Activated CD8-positive, alpha-beta memory T cell treated with anti-CD3 and anti-CD28 coated beads for 48 hours (primary cell): ENCODE results near the gene IL4I1.

Experiments
- DNase-seq, 3 experiments: peaks; one replicate each; pipeline ENCODE4 v3.0.0-alpha.2; 2020; ENCODE audit warnings: low read depth in 2 of 3, low spot score in 2 of 3

The IL4I1 gene

GRCh38 chr19:49866933-49867782 lies 29.5 kb downstream of the IL4I1 start, which contains the start of gene PNKP:
Gene PNKP, minus strand, starts transcription at chr19:49867576. Its CDS starts 372 bp downstream, at chr19:49867204.
- peak; percentile 83 to 91 (median 86) for DNase-seq

- DNase-seq: no peak
Measured at GRCh38 chr19:49864890-49865289, 31.8 kb downstream of the IL4I1 start.

GRCh38 chr19:49863935-49864320 lies 32.8 kb downstream of the IL4I1 start:
- DNase-seq: no peak

GRCh38 chr19:49863254-49863934 lies 33.3 kb downstream of the IL4I1 start:
- no peak for DNase-seq

- no peak for DNase-seq
Measured at GRCh38 chr19:49862391-49863253, 34.1 kb downstream of the IL4I1 start.

- no peak for DNase-seq
Measured at GRCh38 chr19:49861541-49862378, 34.9 kb downstream of the IL4I1 start.

- DNase-seq: no peak
Measured at GRCh38 chr19:49861107-49861506, 35.6 kb downstream of the IL4I1 start.

- DNase-seq: no peak
Measured at GRCh38 chr19:49860336-49861102, 36.2 kb downstream of the IL4I1 start.

- no peak for DNase-seq
Measured at GRCh38 chr19:49859682-49860335, 36.9 kb downstream of the IL4I1 start.

GRCh38 chr19:49858088-49858985 lies 38.4 kb downstream of the IL4I1 start:
- no peak for DNase-seq

- DNase-seq: no peak
Measured at GRCh38 chr19:49857838-49858087, 38.9 kb downstream of the IL4I1 start.

- no peak for DNase-seq
Measured at GRCh38 chr19:49857061-49857837, 39.4 kb downstream of the IL4I1 start.

GRCh38 chr19:49856574-49857021 lies 40.1 kb downstream of the IL4I1 start:
- no peak for DNase-seq

GRCh38 chr19:49855676-49856573 lies 40.8 kb downstream of the IL4I1 start:
- DNase-seq: no peak

- no peak for DNase-seq
Measured at GRCh38 chr19:49855277-49855675, 41.4 kb downstream of the IL4I1 start.

GRCh38 chr19:49854378-49855263 lies 42.1 kb downstream of the IL4I1 start:
- no peak for DNase-seq
